NK-92 (cell line): ENCODE measurements around the gene GDI1.

ENCODE experiments used
- DNase-seq: peaks from one replicate; lab custom pipeline; 2025; ENCODE audit not compliant: unreplicated experiment; lab: John Stamatoyannopoulos, UW

Gene GDI1

DNA sequence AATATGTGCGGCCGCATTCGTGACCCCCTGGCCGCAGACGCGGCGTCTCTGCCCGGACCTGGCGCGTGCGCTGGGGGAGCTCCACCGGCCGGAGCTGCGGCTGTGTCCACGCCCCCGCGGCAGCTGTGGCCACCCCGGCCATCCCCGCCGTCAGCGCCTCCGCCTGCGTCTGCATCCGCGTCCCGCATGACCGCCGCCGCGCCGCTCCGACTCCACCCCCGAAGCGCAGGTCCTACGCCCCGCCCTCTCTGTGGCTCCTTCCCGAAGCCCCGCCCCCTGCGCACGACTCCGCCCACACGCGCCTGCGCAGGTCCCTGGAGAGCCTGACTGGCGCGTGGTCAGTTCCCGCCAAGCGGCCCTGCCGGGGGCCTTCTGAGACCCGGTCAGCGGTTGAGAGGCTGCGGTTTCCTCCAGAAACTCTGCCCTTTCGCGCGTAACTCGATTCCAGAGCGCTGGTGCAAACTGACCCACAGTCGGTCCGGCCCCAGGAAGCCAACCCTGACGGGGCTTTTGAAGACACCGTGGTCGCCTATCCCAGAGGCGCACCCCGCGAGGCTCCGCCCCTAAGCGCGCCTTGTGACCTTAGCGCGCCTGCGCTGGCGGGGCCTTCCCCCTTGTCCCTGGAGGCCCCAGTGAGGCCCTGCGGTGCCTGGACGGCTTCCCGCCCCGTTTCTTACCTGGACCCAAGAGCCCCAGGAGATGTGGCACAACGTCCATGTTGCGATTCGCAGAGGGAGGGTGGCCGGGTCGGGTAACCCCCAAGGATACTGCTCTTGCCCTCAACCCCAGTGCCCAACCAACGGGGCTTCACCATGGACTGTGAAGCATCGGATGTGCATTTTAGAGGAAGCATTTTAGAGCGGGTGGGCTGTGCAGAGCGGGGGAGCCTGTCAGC, 42.0 kb downstream of the GDI1 start, which contains the start of gene LAGE3:
Gene LAGE3, minus strand, starts transcription at position 554 of the 895 bp plus-strand sequence. Its CDS starts 366 bp downstream, at position 188.
- DNase-seq, result no peak

DNA sequence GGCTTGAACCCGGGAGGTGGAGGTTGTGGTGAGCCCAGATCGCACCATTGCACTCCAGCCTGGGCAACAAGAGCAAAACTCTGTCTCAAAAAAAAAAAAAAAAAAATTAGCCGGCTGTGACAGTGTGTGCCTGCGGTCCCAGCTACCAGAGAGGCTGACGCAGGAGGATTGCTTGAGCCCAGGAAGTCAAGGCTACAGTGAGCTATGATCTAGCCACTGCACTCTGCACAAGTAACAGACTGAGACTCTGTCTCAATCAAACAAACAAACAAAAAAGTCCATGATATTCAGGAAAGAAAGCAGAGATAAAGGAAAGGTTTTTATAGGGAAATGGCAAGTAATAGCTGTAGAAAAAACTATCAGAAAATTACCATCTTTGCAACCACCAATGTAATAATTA, 44.2 kb downstream of the GDI1 start:
- DNase-seq, result no peak

- DNase-seq, result no peak
Observed at GRCh38 chrX:154481911-154482601, 45.1 kb downstream of the GDI1 start.

GRCh38 chrX:154482786-154483185, 45.8 kb downstream of the GDI1 start:
- no peak for DNase-seq

DNA sequence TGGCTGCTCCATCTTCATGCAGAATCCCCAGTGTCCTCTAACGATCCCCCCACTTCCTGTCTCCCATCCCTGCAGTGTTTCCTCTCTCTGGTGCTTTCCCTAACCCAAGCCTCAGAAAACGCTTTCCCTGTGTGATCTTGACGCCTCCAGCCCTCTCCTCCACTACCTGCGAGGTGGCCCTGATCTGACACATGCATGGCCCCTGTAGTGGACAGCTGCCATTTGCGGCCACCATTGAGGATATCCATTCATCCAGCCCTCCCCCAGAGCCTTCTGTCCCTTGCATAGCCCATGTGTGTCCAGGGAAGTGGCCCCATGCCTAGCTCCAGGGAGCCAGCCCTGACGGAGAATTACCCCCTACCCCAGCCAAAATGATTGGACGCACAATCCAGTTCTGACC, 46.4 kb downstream of the GDI1 start:
- DNase-seq, result no peak

- DNase-seq, result no peak
Observed at GRCh38 chrX:154484255-154485149, 47.5 kb downstream of the GDI1 start.

DNA sequence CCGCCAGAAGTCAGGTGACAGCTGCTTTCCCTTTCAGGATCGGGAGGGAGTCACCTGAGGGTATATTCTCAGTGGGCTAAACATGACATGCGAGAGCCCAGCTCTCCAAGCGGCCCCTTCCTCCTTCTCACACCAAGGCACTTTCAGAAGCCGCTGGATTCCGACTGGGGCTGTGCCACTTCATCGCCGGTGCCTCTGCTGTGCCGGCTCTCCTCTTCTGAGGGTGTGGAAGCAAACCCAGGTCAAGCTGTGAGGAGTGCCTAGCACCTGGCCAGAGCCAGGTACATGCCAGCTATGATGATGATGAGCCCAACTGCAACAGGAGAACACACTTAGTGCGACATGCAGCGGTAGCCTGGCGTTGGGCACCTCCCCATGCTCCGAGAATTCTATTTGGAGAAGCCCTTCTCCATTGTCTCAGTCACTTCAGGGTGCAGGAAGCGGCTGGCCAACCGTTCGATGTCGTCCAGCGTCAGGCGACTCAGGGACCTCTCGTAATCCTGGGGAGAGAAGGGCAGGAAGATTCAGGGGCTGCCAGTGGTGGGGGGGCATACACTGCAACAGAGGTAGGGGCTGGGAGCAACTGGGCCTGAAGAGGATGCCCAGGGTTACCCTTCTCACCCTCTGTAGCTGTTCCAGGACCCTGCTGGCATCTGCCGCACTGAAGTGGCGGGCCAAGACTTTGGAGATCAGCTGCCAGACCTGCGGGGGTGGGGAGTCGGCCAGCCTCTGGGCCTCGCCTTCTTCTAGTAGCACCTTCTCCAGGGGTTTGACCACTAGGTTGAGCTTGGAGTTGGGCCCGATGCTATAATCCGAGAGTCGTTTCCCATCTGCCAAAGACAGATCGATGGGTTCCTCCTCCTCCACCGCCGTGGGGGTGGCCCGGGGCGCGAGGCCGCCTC, 48.4 kb downstream of the GDI1 start:
- DNase-seq, result no peak

GRCh38 chrX:154486052-154486395, 49.1 kb downstream of the GDI1 start:
- no peak for DNase-seq

GRCh38 chrX:154486396-154487207, 49.6 kb downstream of the GDI1 start, which contains the start of gene UBL4A:
TSS of gene UBL4A (minus strand) at chrX:154486615. CDS start at chrX:154486584, 31 bp downstream.
- no peak for DNase-seq

GRCh38 chrX:154487518-154488290, 50.8 kb downstream of the GDI1 start:
- no peak for DNase-seq

GRCh38 chrX:154488336-154489075, 51.6 kb downstream of the GDI1 start:
- no peak for DNase-seq

DNA sequence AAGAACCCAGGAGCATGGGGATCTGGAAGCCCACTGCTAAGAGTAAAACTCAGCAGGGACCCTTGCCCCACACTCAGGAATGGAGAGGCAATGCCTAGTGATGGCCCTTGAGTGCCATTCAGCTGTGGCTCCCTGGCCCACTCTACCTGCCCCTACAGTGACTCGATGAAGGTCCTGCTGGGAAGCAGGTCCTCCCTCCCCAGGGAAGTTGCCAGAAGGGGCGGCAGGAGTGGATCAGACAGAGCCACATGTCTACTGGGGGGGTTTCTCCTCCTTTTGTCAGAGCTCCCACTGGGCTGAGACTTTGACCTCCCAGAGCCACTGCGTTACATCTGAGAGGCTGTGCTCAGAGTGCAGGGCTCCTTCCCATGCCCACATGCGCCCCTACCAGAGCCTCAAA, 52.2 kb downstream of the GDI1 start:
- DNase-seq, result no peak

GRCh38 chrX:154490021-154490413, 53.1 kb downstream of the GDI1 start:
- DNase-seq, result no peak

- peak; percentile 29 for DNase-seq
Observed at GRCh38 chrX:154490414-154491083, 53.6 kb downstream of the GDI1 start, which contains the start of gene SLC10A3. TSS of gene SLC10A3 (minus strand) at chrX:154490629. CDS start at chrX:154488940, 1,689 bp downstream.
